SK-N-SH (cell line): ENCODE data around the gene ITCH. TPM values are rescaled to one million over a fixed set of nuclear protein-coding genes. Genes with fewer than 3 reads are reported as not detected.
A peak's percentile ranks its signal among the peaks of the same experiment; 100 is the strongest.

Experiments used
- CTCF ChIA-PET: fragments of 300-600, 350-600 bp; formaldehyde crosslinking; extraction: SDS; loops from one replicate; lab custom pipeline; 2021; lab: Yijun Ruan, JAX
- POLR2A ChIA-PET: fragments of 350-600 bp; sonication (Branson Sonifier 250); formaldehyde crosslinking; extraction: SDS; loops from one replicate; lab custom pipeline; 2020; ENCODE audit warnings: antibody characterized with exemption, inconsistent platforms; lab: Yijun Ruan, JAX
- DNase-seq: peaks from one replicate; pipeline ENCODE4 v3.0.0; 2012
- H2AFZ ChIP-seq: fragments of 200-600 bp; sonication (generic); 2 replicates; pipeline ENCODE4 v1.8.1; 2016; ENCODE audit warnings: antibody characterized with exemption, mild to moderate bottlenecking, low read depth
- H3F3A ChIP-seq: fragments of 200-600 bp; sonication (generic); replicated peaks from 2 replicates; pipeline ENCODE3; 2016; ENCODE audit warnings: antibody characterized with exemption, mild to moderate bottlenecking; ENCODE audit not compliant: insufficient read depth
- H3K27ac ChIP-seq, 2 experiments: fragments of 200-500 bp in 1 of 2; fragments of 200-600 bp in 1 of 2; sonication (Bioruptor generic) in 1 of 2; sonication (generic), shearing (Covaris generic) in 1 of 2; 2 replicates each; pipeline versions ENCODE4 v1.5.1 to v1.6.1; 2014 to 2016; ENCODE audit warnings: low read depth in 2 of 2, inconsistent platforms in 1 of 2, low read length in 1 of 2, mild to moderate bottlenecking in 1 of 2, mixed read lengths in 1 of 2
- H3K27me3 ChIP-seq: fragments of 200-600 bp; sonication (generic), shearing (Covaris generic); 2 replicates; pipeline ENCODE4 v1.6.1; 2016; ENCODE audit warnings: mixed run types; ENCODE audit not compliant: insufficient read depth
- H3K36me3 ChIP-seq, 2 experiments: fragments of 200-500 bp in 1 of 2; fragments of 200-600 bp in 1 of 2; sonication (Bioruptor generic) in 1 of 2; sonication (generic) in 1 of 2; replicated peaks in 1 of 2; 2 replicates each; pipeline versions ENCODE3 to v1.5.1; 2014 to 2016; ENCODE audit warnings: low read length in 1 of 2, mild to moderate bottlenecking in 1 of 2; ENCODE audit not compliant: insufficient read depth in 2 of 2, control insufficient read depth in 1 of 2
- H3K4me1 ChIP-seq, 2 experiments: fragments of 200-500 bp in 1 of 2; fragments of 200-600 bp in 1 of 2; sonication (Bioruptor generic) in 1 of 2; sonication (generic), shearing (Covaris generic) in 1 of 2; 2 replicates each; pipeline versions ENCODE4 v1.5.1 to v1.6.1; 2014 to 2016; ENCODE audit warnings: low read depth in 1 of 2, low read length in 1 of 2, mixed run types in 1 of 2; ENCODE audit not compliant: insufficient read depth in 2 of 2, control insufficient read depth in 1 of 2
- H3K4me2 ChIP-seq: fragments of 200-600 bp; sonication (generic), shearing (Covaris generic); 2 replicates; pipeline ENCODE4 v1.6.1; 2017; ENCODE audit warnings: mixed run types
- H3K4me3 ChIP-seq, 2 experiments: fragments of 200-500 bp in 1 of 2; fragments of 200-600 bp in 1 of 2; sonication (Bioruptor generic) in 1 of 2; sonication (generic), shearing (Covaris generic) in 1 of 2; 2 replicates each; pipeline versions ENCODE4 v1.5.1 to v1.8.1; 2014 to 2016; ENCODE audit warnings: low read depth in 2 of 2, inconsistent platforms in 1 of 2, low read length in 1 of 2, mild to moderate bottlenecking in 1 of 2, mixed read lengths in 1 of 2, moderate library complexity in 1 of 2
- H3K79me2 ChIP-seq: fragments of 200-600 bp; sonication (generic); 2 replicates; pipeline ENCODE4 v1.8.1; 2017; ENCODE audit warnings: mild to moderate bottlenecking; ENCODE audit not compliant: insufficient read depth
- H3K9ac ChIP-seq: fragments of 200-600 bp; sonication (generic); 2 replicates; pipeline ENCODE4 v1.6.1; 2017; ENCODE audit warnings: mixed run types
- H3K9me2 ChIP-seq: fragments of 200-600 bp; sonication (generic); 2 replicates; pipeline ENCODE4 v1.6.1; 2017; ENCODE audit warnings: mixed run types
- H3K9me3 ChIP-seq: fragments of 200-600 bp; sonication (generic); 2 replicates; pipeline ENCODE4 v1.6.1; 2017; ENCODE audit warnings: mixed run types, mild to moderate bottlenecking, moderate library complexity
- H4K20me1 ChIP-seq: fragments of 200-600 bp; sonication (generic); 2 replicates; pipeline ENCODE4 v1.6.1; 2017; ENCODE audit warnings: mild to moderate bottlenecking, mixed run types; ENCODE audit not compliant: insufficient read depth
- CHD2 ChIP-seq: fragments of 150-350 bp; IDR thresholded peaks from 2 replicates; pipeline ENCODE4 v1.6.1; 2018; ENCODE audit warnings: low read length; ENCODE audit not compliant: partially characterized antibody
- CTCF ChIP-seq: fragments of 200-600 bp; sonication (generic); IDR thresholded peaks from 2 replicates; pipeline ENCODE4 v1.6.1; 2017; ENCODE audit warnings: antibody characterized with exemption, mild to moderate bottlenecking, moderate library complexity
- EP300 ChIP-seq, 2 experiments: IDR thresholded peaks; 2 replicates each; pipeline versions ENCODE4 v1.4.0 to v1.6.1; 2012; ENCODE audit warnings: borderline replicate concordance in 1 of 2, low read depth in 1 of 2, low read length in 1 of 2
- EZH2phosphoT487 ChIP-seq: fragments of 200-600 bp; sonication (generic); IDR thresholded peaks from 2 replicates; pipeline ENCODE4 v1.6.1; 2017; ENCODE audit warnings: low read depth, mixed run types, mild to moderate bottlenecking, antibody characterized with exemption, moderate library complexity, borderline replicate concordance
- FOSL2 ChIP-seq: IDR thresholded peaks from 2 replicates; pipeline ENCODE4 v1.4.0; 2012; ENCODE audit warnings: low read depth, mild to moderate bottlenecking, moderate library complexity, borderline replicate concordance
- FOXJ3 ChIP-seq: sonication (generic); formaldehyde crosslinking; IDR thresholded peaks from 2 replicates; pipeline ENCODE4 v1.5.1; 2020; ENCODE audit warnings: mild to moderate bottlenecking, missing genetic modification reagents
- FOXM1 ChIP-seq: IDR thresholded peaks from 2 replicates; pipeline ENCODE4 v1.4.0; 2012; ENCODE audit warnings: low read depth, mild to moderate bottlenecking
- GABPA ChIP-seq: IDR thresholded peaks from 2 replicates; pipeline ENCODE4 v1.4.0; 2012; ENCODE audit warnings: low read depth, mild to moderate bottlenecking
- JUND ChIP-seq: IDR thresholded peaks from 2 replicates; pipeline ENCODE4 v1.4.0; 2012
- NRF1 ChIP-seq: IDR thresholded peaks from 2 replicates; pipeline ENCODE4 v1.6.1; 2012; ENCODE audit warnings: low read depth, mild to moderate bottlenecking, low read length
- PBX3 ChIP-seq: IDR thresholded peaks from 2 replicates; pipeline ENCODE4; 2012
- POLR2AphosphoS5 ChIP-seq: IDR thresholded peaks from 2 replicates; pipeline ENCODE4 v1.6.1; 2012; ENCODE audit warnings: low read depth, low read length
- RAD21 ChIP-seq: IDR thresholded peaks from 2 replicates; pipeline ENCODE4 v1.6.1; 2012; ENCODE audit warnings: mild to moderate bottlenecking, low read length
- RCOR1 ChIP-seq: fragments of 150-350 bp; IDR thresholded peaks from 2 replicates; pipeline ENCODE4 v1.6.1; 2017; ENCODE audit warnings: antibody characterized with exemption, low read length
- REST ChIP-seq: IDR thresholded peaks from 2 replicates; pipeline ENCODE4 v1.6.1; 2012; ENCODE audit warnings: mild to moderate bottlenecking, low read depth, low read length, moderate library complexity
- RXRA ChIP-seq: IDR thresholded peaks from 2 replicates; pipeline ENCODE4 v1.4.0; 2012; ENCODE audit warnings: low read depth, mild to moderate bottlenecking, borderline replicate concordance
- SIN3A ChIP-seq: IDR thresholded peaks from 2 replicates; pipeline ENCODE4 v1.6.1; 2012; ENCODE audit warnings: low read depth, mild to moderate bottlenecking, low read length, moderate library complexity, borderline replicate concordance
- SMC3 ChIP-seq: IDR thresholded peaks from 2 replicates; pipeline ENCODE4 v1.6.1; 2012; ENCODE audit warnings: low read depth, low read length, improper control_type of control experiment
- USF2 ChIP-seq: fragments of 150-350 bp; IDR thresholded peaks from 2 replicates; pipeline ENCODE4 v1.6.1; 2017; ENCODE audit warnings: antibody characterized with exemption, low read length, low read depth, borderline replicate concordance
- YY1 ChIP-seq: IDR thresholded peaks from 2 replicates; pipeline ENCODE4 v1.4.0; 2012; ENCODE audit warnings: low read depth, mild to moderate bottlenecking
- WGBS: methylation state at CpG from one replicate; pipeline ENCODE4 v1.1.6; 2017; ENCODE audit warnings: low lambda C conversion rate; 5-methylcytosine and 5-hydroxymethylcytosine counted together
- polyA plus RNA-seq, 3 experiments: library from polyadenylated mRNA; depleted of rRNA; stranded (reverse); fragments of >200 nt; gene quantifications; 2 replicates each; pipeline ENCODE4 v1.2.3, GENCODE V29; 2012

Gene ITCH
- polyA plus RNA-seq, 1 of the 3 experiments (the other 2 are of a cell fraction), result 3.8 TPM

- Histone ChIP-seq H3K4me2 (no peak overlapping the region), H3K9ac (no peak overlapping the region), H3K27me3 (no peaks in the 10 kb centered on the region), H3K36me3 (peaks cover 3 to 32% of the 10 kb centered on the region in 2 experiments), H3F3A (peaks cover 28% of the 10 kb centered on the region), H3K4me1 (peaks cover 0 to 34% of the 10 kb centered on the region in 2 experiments; a peak in 2 of 4 replicates), H2AFZ (no peak overlapping the region), H4K20me1 (peaks cover 66% of the 10 kb centered on the region), H3K4me3 (no peak overlapping the region), H3K79me2 (peaks cover 95% of the 10 kb centered on the region), H3K9me2 (no peaks in the 10 kb centered on the region), H3K27ac (peak overlapping the region in 1 of 2 experiments; percentile 82; a peak in 2 of 4 replicates), H3K9me3 (no peaks in the 10 kb centered on the region)
- WGBS, result 96% methylated on average over 8 of the region's 8 CpGs
- DNase-seq, result no peak
- CTCF ChIA-PET, result interaction anchor here (0.7 to 1.2 kb wide), 2 partner anchors 89 kb away, joined by 3 to 5 read pairs; no protein-coding TSS in a partner anchor
- no peak for TF ChIP-seq CTCF
- TF ChIP-seq SIN3A, result no peak
- no peak for TF ChIP-seq EP300 (IDR thresholded peaks at IDR 0.05; ENCODE audit: borderline replicate concordance in 1 of 2, low read depth in 1 of 2, low read length in 1 of 2)
- no peak for TF ChIP-seq FOXM1
- TF ChIP-seq SMC3, result no peak
- TF ChIP-seq RXRA, result no peak
- no peak for TF ChIP-seq NRF1
- no peak for TF ChIP-seq POLR2AphosphoS5
- TF ChIP-seq FOXJ3 (CRISPR knock-in tag), result no peak
- TF ChIP-seq RCOR1, result no peak
- no peak for TF ChIP-seq REST
- TF ChIP-seq FOSL2, result no peak
- no peak for TF ChIP-seq CHD2
- no peak for TF ChIP-seq USF2
- no peak for TF ChIP-seq JUND
- TF ChIP-seq RAD21, result no peak
- no peak for TF ChIP-seq YY1
- no peak for TF ChIP-seq GABPA
- no peak for TF ChIP-seq EZH2phosphoT487
- no peak for TF ChIP-seq PBX3
- POLR2A ChIA-PET, result no interaction called here
Observed at GRCh38 chr20:34401741-34402455, 38.8 kb downstream of the ITCH start.
